Erythroblast (primary cell): ENCODE results near the gene DDA1.
"Not testable (repeated sequence)": the region's sequence is repeated elsewhere in the genome, so short reads cannot be mapped to it uniquely, and the experiment has no call there.

Experiments
- DNase-seq, 2 experiments: peaks; one replicate each; lab custom pipeline; 2025; lab: John Stamatoyannopoulos, UW
- GATA1 ChIP-seq: IDR thresholded peaks from 2 replicates; pipeline ENCODE4 v1.6.1; 2011; ENCODE audit warnings: low read depth, mild to moderate bottlenecking, control low read depth, low read length, moderate library complexity
- POLR2A ChIP-seq: IDR thresholded peaks from 2 replicates; pipeline ENCODE4 v1.6.1; 2011; ENCODE audit warnings: mild to moderate bottlenecking, low read length

The DDA1 gene

DNA sequence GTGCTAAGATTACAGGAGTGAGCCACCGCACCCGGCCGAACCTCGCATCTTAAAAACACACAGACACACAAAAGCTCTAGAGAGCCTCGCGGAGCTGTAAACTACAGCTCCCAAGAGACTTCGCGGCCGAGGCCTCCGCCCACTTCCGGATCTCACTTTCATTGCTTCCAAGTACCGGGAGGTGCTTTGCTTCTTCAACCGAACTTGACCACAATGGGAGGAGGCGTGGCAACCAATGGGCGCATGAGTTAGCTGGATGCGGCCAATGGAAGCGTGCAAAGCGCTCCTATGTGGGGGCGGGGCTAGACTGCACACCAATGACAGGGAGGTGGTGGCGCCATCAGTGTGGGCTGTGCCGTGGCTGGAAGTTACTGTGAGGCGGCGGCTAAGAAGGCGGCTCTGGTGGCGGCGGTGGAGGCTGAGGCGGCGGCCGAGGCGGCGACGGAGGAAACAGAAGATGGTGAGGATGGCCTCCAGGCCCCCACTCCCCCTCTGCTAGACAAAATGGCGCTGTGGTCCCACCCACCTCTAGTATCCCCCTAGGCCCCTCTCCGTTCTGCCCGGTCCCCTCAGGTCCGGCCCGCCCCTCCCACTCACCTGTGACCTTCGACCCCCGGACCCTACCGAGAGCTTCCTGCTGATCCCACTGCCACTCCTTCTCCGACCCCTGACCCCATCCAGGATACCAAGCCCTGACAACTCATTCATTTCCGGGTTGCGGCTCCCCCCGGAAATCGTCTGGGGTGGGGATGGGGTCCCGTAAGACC is at the start of gene DDA1:
DDA1 (plus strand) TSS at position 366 of the 767 bp plus-strand sequence; CDS start at position 458, 92 bp downstream.
- peak; percentile 80 for TF ChIP-seq POLR2A
- TF ChIP-seq GATA1 = no peak
- peak; percentile 100 for DNase-seq

DNA sequence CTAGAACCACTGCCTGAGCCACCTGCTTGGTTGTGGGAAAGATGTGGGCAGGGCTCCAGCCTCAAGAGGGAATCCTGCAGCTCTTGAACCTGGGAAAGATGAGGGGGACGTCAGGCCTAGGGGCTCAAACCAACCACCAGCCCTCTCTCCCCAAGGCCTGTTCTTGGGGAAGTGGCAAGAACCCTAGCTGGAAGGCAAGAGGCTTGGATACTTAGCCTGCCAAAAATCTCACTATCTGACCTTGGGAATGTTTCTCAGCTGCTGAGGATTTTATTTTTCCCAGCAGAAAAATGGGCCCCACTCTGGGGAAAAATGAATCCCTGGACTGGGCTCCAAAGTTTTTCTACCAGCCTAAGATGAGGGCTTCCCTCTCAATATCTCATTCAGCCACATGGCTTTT is 49.4 kb upstream of the DDA1 start:
- no peak for DNase-seq
- TF ChIP-seq POLR2A (no peak), GATA1 (no peak)

DNA sequence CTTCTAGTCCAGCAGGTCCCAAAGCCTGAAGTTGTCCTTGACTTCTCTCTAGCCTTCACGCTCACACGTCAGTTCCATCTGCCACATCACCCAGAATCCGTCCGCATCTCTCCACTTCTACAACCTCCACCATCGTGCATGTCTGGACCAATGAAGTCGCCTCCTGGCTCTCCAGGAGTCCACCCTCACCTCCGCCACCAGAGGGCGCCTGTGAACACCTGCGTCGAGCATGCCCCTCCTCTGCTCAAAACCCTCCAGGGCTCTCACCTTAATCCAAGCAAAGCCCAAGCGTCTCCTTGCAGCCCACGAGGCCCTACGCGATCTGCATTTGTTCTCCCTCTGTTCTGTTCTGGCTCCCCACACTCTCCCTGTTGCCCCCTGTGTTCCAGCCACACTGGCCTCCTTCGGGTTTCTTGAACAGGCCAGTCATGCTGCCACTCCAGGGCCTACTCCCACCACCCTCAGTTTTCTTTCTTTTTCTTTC is 48.5 kb upstream of the DDA1 start:
- TF ChIP-seq GATA1 (no peak), POLR2A (no peak)
- DNase-seq = peak; percentile 90 to 95

DNA sequence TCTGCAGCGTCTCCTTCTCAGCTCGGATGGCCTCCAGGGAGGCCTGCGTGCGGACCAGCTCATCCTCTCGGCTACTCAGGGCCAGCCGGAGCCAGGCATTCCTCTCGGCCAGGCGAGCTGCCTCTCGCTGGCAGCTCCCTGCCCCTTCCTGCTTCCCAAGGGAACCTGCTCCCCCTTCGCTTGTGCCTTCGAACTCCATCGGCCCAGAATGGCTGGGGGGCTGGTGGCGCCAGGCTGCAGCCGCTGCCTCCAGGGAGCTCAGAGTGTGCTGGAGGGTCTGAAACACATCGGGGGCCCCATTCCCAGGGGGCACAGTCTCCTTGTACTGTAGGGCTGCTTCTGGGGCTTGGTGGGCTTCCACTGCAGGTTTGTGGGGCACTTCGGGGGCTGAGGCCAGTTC is 46.8 kb upstream of the DDA1 start:
- TF ChIP-seq GATA1 = no peak
- TF ChIP-seq POLR2A = no peak
- no peak for DNase-seq

DNA sequence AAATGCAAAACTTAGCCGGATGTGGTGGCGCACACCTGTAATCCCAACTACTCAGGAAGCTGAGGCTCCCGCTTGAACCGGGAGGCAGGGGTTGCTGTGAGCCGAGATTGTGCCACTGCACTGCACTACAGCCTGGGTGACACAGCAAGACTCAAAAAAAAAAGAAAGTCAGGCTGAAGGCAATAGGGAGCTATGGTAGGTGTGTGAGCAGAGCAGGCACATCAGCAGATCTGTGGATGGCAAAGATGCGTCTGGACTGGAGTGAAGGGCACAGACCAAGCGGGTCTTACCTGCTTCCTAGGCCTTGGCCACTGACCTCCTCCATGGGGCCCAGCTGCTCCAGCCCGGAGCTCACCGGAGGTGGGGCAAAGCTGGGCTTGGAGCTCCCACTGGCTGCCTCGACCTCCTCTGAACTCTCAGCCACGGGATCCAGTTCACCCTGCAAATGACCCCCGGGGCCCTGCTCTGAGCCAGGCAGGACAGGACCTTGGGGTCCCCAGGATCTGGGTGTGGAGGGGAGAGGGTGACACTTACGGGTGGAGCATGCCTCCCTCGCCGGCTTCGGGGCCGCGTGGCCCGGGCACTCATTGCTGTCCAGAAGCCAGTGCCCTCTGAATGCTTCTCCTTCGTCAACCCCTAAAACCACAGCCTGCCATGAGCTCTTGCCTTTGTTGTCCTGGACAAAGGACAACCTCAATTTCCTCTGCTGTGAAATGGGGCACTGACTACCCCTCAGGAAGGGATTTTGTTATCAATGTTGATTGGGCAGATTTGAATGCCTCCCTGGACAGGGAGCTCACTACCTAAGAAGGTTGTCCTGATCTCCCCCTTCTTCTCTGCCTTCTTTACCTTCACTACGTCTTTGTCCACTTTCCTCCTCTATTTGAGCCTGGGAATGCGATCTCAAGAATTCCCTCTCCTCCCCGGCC is 45.4 kb upstream of the DDA1 start:
- TF ChIP-seq POLR2A = no peak
- no peak for TF ChIP-seq GATA1

DNA sequence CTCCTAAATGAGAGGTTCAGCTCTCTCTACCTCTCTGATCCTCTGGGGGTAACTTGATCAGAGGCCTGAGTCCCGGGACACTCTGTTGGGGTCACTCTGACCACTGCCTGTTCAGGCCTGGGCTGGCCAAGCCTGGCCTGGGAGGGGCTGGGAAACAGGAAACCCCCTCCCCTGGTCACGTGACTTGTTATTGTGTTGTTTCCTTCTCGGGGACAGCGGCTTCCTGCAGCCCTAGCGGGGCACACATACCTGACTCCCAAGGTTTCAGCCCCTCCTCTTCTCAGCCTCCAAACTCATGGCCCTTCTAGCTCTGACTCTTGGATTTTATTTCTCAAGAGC is 44.8 kb upstream of the DDA1 start, which contains the start of gene USHBP1:
USHBP1 (minus strand) TSS at position 105 of the 339 bp plus-strand sequence. CDS start 446 bp downstream, outside the sequence.
- no peak for DNase-seq
- TF ChIP-seq POLR2A = no peak
- no peak for TF ChIP-seq GATA1

More for the DNA sequence above, 45.4 kb upstream of the DDA1 start:
- no peak for DNase-seq

DNA sequence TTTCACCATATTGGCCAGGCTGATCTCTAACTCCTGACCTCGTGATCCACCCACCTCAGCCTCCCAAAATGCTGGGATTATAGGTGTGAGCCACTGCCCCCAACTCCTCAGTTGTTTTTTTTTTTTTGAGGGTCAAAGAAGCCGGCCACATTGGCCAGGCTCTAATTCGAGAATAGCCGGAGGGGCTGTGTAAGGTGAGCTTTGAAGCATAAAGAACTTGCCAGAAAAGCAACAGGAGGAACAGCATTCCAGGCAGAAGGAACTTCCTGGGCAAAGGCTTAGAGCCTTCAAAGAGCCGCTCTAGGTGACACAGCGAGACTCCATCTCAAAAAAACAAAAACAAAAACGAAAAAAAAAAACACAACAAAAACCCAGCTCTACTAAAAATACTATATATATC is 43.3 kb upstream of the DDA1 start:
- DNase-seq = no peak
- TF ChIP-seq GATA1 (no peak), POLR2A (no peak)

DNA sequence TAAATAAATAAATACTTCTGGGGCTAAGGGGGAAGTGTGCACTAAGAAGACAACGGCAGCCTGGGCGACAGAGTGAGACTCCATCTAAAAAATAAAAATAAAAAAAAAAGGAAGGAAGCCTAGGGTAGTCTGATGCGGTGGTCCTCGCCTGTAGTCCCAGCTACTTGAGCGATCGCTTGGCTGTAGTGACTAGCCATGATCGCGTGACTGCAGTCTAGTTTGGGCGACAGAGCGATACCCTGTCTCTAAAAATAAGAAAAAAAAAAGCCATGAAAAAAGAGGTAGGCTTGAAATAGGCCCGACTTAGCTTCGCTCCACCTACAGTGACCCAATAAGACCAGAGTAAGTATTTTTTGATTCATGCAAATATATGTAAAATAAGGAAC is 42.8 kb upstream of the DDA1 start:
- no peak for DNase-seq
- TF ChIP-seq POLR2A (no peak), GATA1 (no peak)

DNA sequence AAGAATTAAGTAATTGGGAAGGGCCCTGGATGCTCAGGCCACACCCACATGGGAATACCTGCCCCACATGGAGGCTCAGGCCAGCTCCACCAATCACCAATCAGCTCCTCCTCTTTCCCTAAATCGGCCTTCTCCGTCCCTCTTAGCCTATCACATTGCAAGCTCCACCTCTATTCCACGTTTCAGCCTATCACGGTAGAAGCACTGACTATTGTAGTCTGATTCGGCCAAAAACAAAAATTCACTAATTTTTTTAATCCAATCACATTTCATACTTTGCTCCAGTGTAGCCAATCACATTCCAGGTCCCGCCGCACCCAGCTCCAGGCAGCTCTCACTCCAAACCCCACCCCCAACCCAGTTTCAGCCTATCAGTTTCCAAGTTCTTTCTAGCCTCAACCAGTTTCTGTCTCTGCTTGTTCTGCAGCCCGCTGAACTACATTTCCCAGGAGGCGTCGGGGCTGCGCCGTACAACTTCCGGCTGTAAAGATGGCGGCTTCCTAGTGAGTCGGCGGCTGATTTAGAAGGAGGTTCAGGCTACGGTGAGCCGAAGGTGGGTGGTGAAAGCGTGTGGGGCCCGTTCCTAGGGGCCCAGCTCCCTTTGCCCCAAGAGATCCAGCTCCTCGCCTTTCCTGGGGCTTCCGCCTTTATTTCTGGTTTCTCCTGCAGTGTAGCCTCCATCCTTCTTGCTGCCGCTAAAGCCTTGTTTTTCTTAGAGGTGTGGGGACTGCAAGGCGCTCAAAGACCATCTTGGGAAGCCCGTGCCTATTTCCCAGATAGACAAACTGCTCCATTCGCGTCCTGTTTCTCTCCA is 42.2 kb upstream of the DDA1 start, which contains the start of gene BABAM1:
BABAM1 (plus strand) TSS at position 469 of the 814 bp plus-strand sequence. CDS start 1,364 bp downstream, outside the sequence.
- DNase-seq = peak; percentile 98 to 99
- TF ChIP-seq POLR2A = peak; percentile 87
- TF ChIP-seq GATA1 = no peak

DNA sequence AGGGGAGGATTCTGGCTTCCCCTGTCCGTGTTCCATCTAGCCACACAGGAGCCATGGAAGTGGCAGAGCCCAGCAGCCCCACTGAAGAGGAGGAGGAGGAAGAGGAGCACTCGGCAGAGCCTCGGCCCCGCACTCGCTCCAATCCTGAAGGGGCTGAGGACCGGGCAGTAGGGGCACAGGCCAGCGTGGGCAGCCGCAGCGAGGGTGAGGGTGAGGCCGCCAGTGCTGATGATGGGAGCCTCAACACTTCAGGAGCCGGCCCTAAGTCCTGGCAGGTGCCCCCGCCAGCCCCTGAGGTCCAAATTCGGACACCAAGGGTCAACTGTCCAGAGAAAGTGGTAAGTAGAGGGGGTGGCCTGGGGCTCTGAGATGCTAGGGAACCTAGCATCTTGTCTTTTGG is 40.6 kb upstream of the DDA1 start:
- no peak for TF ChIP-seq POLR2A
- TF ChIP-seq GATA1 = no peak
- DNase-seq = no peak

DNA sequence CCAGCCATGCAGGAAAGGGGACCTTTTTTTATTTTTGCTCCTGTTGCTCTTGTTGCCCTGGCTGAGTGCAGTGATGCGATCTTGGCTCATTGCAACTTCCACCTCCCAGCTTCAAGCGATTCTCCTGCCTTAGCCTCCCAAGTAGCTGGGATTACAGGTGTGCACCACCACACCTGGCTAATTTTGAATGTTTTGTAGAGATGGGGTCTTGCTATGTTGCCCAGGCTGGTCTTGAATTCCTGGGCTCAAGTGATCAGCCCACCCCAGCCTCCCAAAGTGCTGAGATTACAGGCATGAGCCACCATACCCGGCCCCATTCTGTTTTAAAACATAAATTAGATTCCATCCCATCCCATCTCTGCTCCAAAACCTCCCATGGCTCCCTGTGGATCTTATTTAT is 34.5 kb upstream of the DDA1 start:
- not testable (repeated sequence) for DNase-seq

DNA sequence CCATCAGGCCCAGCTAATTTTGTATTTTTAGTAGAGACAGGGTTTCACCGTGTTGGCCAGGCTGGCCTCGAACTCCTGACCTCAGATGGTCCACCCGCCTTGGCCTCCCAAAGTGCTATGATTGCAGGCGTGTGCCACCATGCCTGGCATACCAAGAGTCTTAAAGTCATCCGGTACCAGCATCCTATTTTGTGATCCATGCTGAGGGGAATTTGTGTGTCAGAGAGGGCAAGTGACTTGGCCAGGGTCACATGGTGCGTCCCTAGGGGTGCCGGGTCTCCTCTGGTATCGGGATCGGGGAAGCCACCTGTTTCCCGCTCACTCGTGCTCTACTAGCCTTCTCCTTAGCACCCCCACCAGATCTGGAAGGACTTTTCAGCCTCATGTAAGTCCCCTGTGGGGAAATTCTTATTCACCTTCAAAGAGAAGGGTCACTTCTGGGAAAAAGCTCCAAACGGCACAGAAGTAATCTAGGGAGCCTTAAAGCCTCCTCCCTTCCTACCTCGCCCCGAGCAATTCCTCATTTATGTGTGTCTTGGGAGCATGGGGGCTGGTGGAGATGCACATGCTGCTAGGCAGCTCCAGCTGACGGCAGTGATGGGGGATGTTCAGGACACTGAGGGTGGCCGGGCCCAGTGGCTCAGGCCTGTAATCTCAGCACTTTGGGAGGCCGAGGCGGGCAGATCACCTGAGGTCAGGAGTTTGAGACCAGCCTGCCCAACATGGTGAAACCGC is 33.8 kb upstream of the DDA1 start:
- TF ChIP-seq POLR2A (peak; percentile 1), GATA1 (no peak)

More for the DNA sequence above, 33.8 kb upstream of the DDA1 start:
- DNase-seq = no peak
